DOHH2 (cell line): ENCODE results near the gene LMTK2.
A peak's percentile ranks its signal among the peaks of the same experiment; 100 is the strongest.

ENCODE experiments used
- H3F3A ChIP-seq: fragments of 200-600 bp; sonication (generic), shearing (Covaris generic); 2 replicates; pipeline ENCODE4 v1.6.0; 2016; ENCODE audit warnings: antibody characterized with exemption, mild to moderate bottlenecking; ENCODE audit not compliant: control insufficient read depth, insufficient read depth
- H3K27ac ChIP-seq: fragments of 200-600 bp; sonication (generic); 2 replicates; pipeline ENCODE4 v1.5.1; 2014; ENCODE audit warnings: low read depth, mild to moderate bottlenecking, low read length, moderate library complexity
- H3K27me3 ChIP-seq: fragments of 200-600 bp; sonication (generic); 2 replicates; pipeline ENCODE4 v1.6.1; 2014; ENCODE audit warnings: mild to moderate bottlenecking, low read length, mixed read lengths; ENCODE audit not compliant: control insufficient read depth
- H3K36me3 ChIP-seq: fragments of 200-600 bp; sonication (generic); 2 replicates; pipeline ENCODE4 v1.6.1; 2014; ENCODE audit warnings: mild to moderate bottlenecking, low read length, moderate library complexity, mixed read lengths; ENCODE audit not compliant: control insufficient read depth
- H3K4me1 ChIP-seq: fragments of 200-600 bp; sonication (generic); 2 replicates; pipeline ENCODE4 v1.6.1; 2014; ENCODE audit warnings: mild to moderate bottlenecking, low read length, mixed read lengths; ENCODE audit not compliant: control insufficient read depth
- H3K4me2 ChIP-seq: fragments of 200-600 bp; sonication (generic); 2 replicates; pipeline ENCODE4 v1.6.0; 2014; ENCODE audit warnings: mild to moderate bottlenecking, low read length, moderate library complexity
- H3K4me3 ChIP-seq: fragments of 200-600 bp; sonication (generic); 2 replicates; pipeline ENCODE4 v1.5.1; 2014; ENCODE audit warnings: mild to moderate bottlenecking, low read length, mixed read lengths
- H3K79me2 ChIP-seq: fragments of 200-600 bp; sonication (generic); 2 replicates; pipeline ENCODE4 v1.6.1; 2014; ENCODE audit warnings: mild to moderate bottlenecking, low read length, mixed read lengths; ENCODE audit not compliant: control insufficient read depth
- H3K9me2 ChIP-seq: fragments of 200-600 bp; sonication (generic); replicated peaks from 2 replicates; pipeline ENCODE4 v1.6.1; 2014; ENCODE audit warnings: mild to moderate bottlenecking, low read length, mixed read lengths; ENCODE audit not compliant: control insufficient read depth
- H3K9me3 ChIP-seq: fragments of 200-600 bp; sonication (generic); 2 replicates; pipeline ENCODE4 v1.6.1; 2014; ENCODE audit warnings: antibody characterized with exemption, low read length, mixed read lengths; ENCODE audit not compliant: control insufficient read depth, insufficient read depth
- H4K20me1 ChIP-seq: fragments of 200-600 bp; sonication (generic); 2 replicates; pipeline ENCODE4 v1.6.0; 2014; ENCODE audit warnings: low read depth, mild to moderate bottlenecking, antibody characterized with exemption, low read length, moderate library complexity; ENCODE audit not compliant: control insufficient read depth, insufficient read depth
- EZH2phosphoT487 ChIP-seq: fragments of 200-600 bp; sonication (generic); IDR thresholded peaks from 2 replicates; pipeline ENCODE4 v1.6.1; 2017; ENCODE audit warnings: borderline replicate concordance, mild to moderate bottlenecking, antibody characterized with exemption, low read length, moderate library complexity, mixed read lengths
- TF ChIP-seq, protein P1 (sequence below): fragments of 200-600 bp; sonication (generic); IDR thresholded peaks from one replicate; pipeline ENCODE4 v1.5.1; 2014; ENCODE audit warnings: antibody characterized with exemption, mild to moderate bottlenecking, low read depth, low read length; ENCODE audit not compliant: poor library complexity, severe bottlenecking

The LMTK2 gene

DNA sequence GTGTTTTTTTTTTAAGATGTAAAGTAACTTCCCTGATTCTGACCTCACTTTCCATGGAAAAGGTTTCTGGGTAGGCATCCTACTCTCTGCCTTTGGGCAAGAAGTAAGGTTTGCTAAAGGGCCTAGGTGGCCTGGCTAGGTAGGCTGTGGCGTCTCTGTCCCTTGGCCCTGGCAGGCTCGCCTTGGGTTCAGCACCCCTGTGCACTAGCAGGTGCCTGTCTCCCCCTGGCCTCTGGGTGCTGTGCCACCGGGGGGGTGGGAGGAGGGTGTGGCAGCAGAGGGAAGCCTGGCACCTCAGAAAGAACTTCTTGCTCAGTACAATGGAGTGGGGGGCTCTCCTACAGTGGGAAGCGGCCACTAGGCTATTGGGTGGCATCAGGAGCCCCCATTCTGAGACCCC lies 131.4 kb downstream of the LMTK2 start:
- no peak overlapping the region for H3K27ac ChIP-seq
- no peaks in the 10 kb centered on the region for H3K36me3 ChIP-seq
- H3K4me3 ChIP-seq = no peak overlapping the region
- peaks cover 13% of the 10 kb centered on the region for H4K20me1 ChIP-seq
- 0 out of 2 replicates have a peak, but pooled peaks cover 4% of the 10 kb centered on the region for H3F3A ChIP-seq
- no peaks in the 10 kb centered on the region for H3K79me2 ChIP-seq
- no peaks in the 10 kb centered on the region for H3K9me3 ChIP-seq
- TF ChIP-seq, protein P1, sequence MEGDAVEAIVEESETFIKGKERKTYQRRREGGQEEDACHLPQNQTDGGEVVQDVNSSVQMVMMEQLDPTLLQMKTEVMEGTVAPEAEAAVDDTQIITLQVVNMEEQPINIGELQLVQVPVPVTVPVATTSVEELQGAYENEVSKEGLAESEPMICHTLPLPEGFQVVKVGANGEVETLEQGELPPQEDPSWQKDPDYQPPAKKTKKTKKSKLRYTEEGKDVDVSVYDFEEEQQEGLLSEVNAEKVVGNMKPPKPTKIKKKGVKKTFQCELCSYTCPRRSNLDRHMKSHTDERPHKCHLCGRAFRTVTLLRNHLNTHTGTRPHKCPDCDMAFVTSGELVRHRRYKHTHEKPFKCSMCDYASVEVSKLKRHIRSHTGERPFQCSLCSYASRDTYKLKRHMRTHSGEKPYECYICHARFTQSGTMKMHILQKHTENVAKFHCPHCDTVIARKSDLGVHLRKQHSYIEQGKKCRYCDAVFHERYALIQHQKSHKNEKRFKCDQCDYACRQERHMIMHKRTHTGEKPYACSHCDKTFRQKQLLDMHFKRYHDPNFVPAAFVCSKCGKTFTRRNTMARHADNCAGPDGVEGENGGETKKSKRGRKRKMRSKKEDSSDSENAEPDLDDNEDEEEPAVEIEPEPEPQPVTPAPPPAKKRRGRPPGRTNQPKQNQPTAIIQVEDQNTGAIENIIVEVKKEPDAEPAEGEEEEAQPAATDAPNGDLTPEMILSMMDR = no peak
- TF ChIP-seq EZH2phosphoT487 = no peak
- no peaks in the 10 kb centered on the region for H3K9me2 ChIP-seq
- H3K27me3 ChIP-seq = no peaks in the 10 kb centered on the region
- H3K4me1 ChIP-seq = no peaks in the 10 kb centered on the region
- no peak overlapping the region for H3K4me2 ChIP-seq

DNA sequence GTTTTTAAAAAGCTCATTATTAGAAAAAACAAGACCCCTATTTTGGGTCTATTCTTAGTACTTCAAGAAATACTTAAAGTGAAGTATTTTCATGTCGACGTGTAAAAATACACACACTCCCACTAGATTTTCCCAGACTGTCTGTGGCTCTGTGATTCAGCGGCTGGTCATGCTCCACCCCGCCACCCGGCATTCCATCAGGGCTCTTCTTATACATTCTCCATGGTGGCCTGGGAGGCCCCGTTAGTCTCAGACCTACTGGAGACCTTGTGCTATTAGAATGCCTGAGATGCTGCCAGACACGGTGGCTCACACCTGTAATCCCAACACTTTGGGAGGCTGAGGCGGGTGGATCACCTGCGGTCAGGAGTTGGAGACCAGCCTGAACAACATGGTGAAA lies 132.3 kb downstream of the LMTK2 start:
- no peaks in the 10 kb centered on the region for H3K9me2 ChIP-seq
- no peak overlapping the region for H3K27ac ChIP-seq

DNA sequence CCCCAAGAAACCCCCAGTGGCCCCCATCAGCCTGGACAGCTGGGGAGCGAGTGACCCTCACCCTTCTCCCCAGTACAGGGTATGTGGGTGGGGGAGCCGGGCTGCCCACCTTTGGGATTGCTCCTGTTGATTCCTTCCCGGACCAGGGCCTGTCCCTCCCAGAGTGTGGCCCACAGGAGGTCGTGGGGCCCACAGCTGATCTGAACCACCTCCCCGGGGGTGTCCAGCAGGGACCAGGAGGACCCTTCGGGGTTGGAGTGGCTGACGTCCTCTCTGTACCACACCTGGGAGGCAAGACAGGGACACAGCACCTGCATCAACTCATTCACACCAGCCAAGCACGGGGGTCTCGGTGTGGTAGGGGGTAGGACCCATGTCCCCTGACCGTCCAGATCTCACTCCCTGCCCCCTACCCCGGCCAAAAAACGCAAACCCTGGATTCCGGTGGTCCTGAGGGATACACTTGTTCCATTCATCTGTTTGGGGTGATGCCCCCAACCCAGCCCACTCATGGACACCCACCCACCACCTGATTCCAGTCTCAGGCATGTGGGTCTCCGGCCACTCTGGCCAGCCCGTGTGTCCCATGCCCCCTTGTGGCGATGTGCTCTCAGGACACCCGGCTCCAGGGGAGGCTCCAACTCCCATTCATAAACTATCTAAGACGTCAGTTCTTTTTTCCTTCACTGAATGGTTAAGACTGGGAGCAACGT lies 134.5 kb downstream of the LMTK2 start:
- no peaks in the 10 kb centered on the region for H3K27me3 ChIP-seq
- TF ChIP-seq EZH2phosphoT487 = no peak
- TF ChIP-seq, protein P1 = peak; percentile 86
- H3K9me3 ChIP-seq = no peaks in the 10 kb centered on the region
- no peak overlapping the region for H3K27ac ChIP-seq
- no peak overlapping the region for H3K4me2 ChIP-seq
- H3K4me3 ChIP-seq = no peak overlapping the region
- H3K36me3 ChIP-seq = no peaks in the 10 kb centered on the region
- H4K20me1 ChIP-seq = peaks cover 13% of the 10 kb centered on the region
- H3F3A ChIP-seq = no peaks in the 10 kb centered on the region
- peaks cover 3% of the 10 kb centered on the region; the same call in 1 of the 2 replicates for H3K4me1 ChIP-seq
- H3K9me2 ChIP-seq = no peaks in the 10 kb centered on the region
- no peaks in the 10 kb centered on the region for H3K79me2 ChIP-seq

More for the DNA sequence above, 132.3 kb downstream of the LMTK2 start:
- no peaks in the 10 kb centered on the region for H3K79me2 ChIP-seq
- H4K20me1 ChIP-seq = peaks cover 13% of the 10 kb centered on the region
- no peaks in the 10 kb centered on the region; the same call in 1 of the 2 replicates for H3K4me1 ChIP-seq
- H3K9me3 ChIP-seq = no peaks in the 10 kb centered on the region
- TF ChIP-seq EZH2phosphoT487 = no peak
- H3K4me2 ChIP-seq = no peak overlapping the region
- 0 out of 2 replicates have a peak, but pooled peaks cover 4% of the 10 kb centered on the region for H3F3A ChIP-seq
- H3K4me3 ChIP-seq = no peak overlapping the region
- H3K27me3 ChIP-seq = no peaks in the 10 kb centered on the region
- H3K36me3 ChIP-seq = no peaks in the 10 kb centered on the region

DNA sequence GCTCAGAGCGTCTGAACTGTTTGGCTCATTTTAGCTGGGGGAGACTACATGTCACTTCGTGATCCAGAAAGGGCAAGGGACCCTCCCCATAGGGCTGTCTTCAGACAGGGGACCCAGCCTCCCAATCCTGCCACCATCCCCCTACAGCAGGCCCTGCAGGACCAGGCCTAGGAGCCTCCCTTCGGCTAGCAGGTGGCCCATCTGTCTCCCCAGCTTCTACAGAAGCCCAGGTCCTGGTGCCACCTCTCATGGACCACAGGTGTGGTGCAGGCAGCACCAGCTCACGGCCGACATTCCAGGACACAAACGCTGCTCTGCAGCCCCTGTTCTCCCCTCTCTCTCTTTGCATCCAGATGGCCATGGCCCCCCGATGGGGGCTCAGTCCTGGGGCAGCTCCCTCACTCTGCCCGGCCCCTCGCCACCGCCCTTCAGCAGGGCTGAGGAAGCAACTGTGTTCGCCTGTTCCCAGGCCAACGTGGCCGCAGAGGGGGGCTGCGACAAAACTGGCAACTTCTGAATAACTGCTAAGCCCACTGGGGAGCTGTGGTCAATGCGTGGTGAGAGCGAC lies 135.1 kb downstream of the LMTK2 start:
- Histone ChIP-seq H3K27me3 (no peaks in the 10 kb centered on the region), H3K9me3 (no peaks in the 10 kb centered on the region), H3K36me3 (no peaks in the 10 kb centered on the region), H3K9me2 (no peaks in the 10 kb centered on the region), H3K4me1 (peaks cover 3% of the 10 kb centered on the region; the same call in 1 of the 2 replicates), H4K20me1 (peaks cover 13% of the 10 kb centered on the region), H3K27ac (no peak overlapping the region), H3F3A (no peaks in the 10 kb centered on the region), H3K4me2 (no peak overlapping the region), H3K79me2 (no peaks in the 10 kb centered on the region), H3K4me3 (no peak overlapping the region)
- no peak for TF ChIP-seq EZH2phosphoT487
- TF ChIP-seq, protein P1 = no peak
